ENCODE results near the gene NT5C1B.
"Not testable (repeated sequence)": the region's sequence is repeated elsewhere in the genome, so short reads cannot be mapped to it uniquely, and the experiment has no call there.

Gene NT5C1B

DNA sequence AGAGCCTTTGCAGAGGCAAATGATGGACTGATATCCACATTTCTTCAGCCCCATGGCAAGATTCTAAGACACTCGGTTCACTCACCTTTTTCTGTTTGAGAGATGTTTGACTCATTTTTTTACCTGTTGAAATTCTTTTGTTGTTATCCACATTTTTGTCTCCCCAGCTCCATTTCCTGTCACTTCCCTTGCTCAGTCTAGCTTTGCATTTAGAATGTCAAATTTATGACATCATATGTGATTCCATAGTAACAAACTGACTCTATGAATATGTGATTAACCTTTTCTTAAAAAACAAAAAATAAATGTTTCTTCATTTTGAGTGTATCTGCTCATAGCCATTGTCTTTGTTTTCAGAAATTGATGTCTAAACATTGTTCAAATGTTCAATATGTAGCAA is at the start of gene NT5C1B:
Gene NT5C1B (minus strand): TSS at position 216 of the 400 bp plus-strand sequence. CDS start 101 bp downstream, at position 115.
- in situ Hi-C loops (cut with MboI; ENCODE audit: low sequenced_read_pairs) = no loop called here

DNA sequence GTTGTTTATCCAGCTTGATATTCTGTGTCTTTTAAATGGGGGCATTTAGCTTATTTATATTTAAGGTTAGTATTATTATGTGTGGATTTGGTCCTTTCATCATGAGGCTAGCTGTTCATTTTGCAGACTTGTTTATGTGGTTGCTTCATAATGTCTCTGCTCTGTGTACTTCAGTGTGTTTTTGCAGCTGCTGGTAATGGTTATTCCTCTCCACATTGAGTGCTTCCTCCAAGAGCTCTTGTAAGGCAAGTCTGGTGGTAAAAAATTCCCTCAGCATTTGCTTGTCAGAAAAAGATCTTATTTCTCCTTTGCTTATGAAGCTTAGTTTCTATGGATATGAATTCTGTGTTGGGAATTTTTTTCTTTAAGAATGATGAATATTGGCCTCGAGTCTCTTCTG is 47.8 kb upstream of the NT5C1B start:
- in situ Hi-C loops (cut with MboI; ENCODE audit: low sequenced_read_pairs) = no loop called here

GRCh38 chr2:18632699-18633098 is 43.3 kb upstream of the NT5C1B start:
- in situ Hi-C loops (cut with MboI; ENCODE audit: low sequenced_read_pairs) = not testable (repeated sequence)

DNA sequence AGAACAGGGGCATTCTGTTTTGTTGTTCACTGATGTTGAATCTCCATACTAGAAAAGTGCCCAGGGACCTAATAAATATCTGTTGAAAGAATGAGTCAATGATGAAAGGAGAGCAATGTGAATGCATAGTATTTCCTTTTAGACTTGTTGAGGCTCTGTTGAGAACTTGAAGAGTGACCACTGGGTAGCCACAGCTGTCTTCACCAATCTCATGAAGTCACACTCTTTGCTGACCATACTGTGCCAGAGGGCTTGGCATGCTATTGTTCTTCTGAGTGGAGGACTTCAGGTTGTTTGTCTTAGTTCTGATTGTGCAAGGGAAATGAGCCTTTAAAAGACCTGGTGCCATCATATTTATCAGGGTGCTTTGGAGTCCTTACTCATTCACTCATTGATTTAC is 41.6 kb upstream of the NT5C1B start:
- in situ Hi-C loops (cut with MboI; ENCODE audit: low sequenced_read_pairs) = no loop called here

DNA sequence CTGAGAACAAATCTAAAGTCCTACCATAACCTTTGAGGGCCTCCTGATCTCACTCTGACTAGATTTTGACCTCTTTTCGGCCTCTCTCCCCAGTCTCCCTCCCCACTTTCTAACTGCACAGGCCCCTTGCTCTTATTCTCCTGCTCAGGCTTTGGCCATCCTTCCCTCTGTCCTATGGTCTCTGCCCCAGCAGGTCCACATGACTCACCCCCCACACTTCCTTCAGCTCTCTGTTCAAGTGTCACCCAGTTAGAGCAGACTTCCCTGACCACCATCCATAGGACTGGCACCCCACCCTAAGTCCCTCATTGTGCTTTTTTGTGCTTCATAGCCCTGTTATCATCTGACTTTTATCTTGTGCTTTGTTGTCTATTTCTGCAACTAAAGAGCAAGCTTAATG is 41.2 kb upstream of the NT5C1B start:
- in situ Hi-C loops (cut with MboI; ENCODE audit: low sequenced_read_pairs) = no loop called here

DNA sequence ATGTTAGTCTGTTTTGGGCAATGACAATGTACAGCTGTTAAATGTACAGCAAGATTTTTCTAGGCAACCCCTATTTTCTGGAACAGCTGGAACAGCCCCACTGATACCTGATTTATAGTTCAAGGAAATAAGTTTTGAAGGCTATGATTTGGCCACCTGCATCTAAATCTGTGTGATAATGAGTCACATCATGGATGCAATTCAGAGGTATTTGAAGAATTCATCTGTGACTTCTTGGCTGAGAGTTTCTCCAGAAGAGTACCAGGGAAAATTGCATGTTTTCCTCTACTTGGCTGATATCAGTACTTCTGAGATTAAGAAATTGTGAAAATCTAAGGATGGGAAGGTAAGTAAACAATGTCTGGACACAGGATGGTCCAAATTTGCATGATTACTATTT is 40.7 kb upstream of the NT5C1B start:
- in situ Hi-C loops (cut with MboI; ENCODE audit: low sequenced_read_pairs) = no loop called here

- in situ Hi-C loops (cut with MboI; ENCODE audit: low sequenced_read_pairs) = no loop called here
Observed at GRCh38 chr2:18626958-18627650, 37.7 kb upstream of the NT5C1B start.

- in situ Hi-C loops (cut with MboI; ENCODE audit: low sequenced_read_pairs) = no loop called here
Observed at GRCh38 chr2:18626256-18626668, 36.9 kb upstream of the NT5C1B start.

- in situ Hi-C loops (cut with MboI; ENCODE audit: low sequenced_read_pairs) = no loop called here
Observed at GRCh38 chr2:18625563-18625962, 36.2 kb upstream of the NT5C1B start.

DNA sequence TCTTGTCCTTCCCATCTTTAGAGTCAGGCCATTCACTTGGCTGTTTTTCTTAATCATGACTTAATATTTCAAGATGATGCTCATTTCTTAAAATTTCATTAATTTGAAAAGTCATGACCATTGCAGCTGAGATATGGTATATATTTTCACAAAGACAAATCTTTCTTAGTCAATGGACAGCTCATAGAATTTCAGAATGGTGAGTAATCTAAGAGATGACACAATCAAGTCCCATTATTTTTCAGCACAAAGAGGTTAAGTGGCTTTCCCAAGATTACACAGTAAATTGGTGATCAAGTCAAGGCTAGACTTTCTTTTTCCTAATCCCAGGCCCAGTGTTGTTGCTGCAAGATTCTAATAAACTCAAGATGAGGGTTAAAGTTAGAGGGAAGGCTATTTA is 34.4 kb upstream of the NT5C1B start:
- in situ Hi-C loops (cut with MboI; ENCODE audit: low sequenced_read_pairs) = no loop called here

- in situ Hi-C loops (cut with MboI; ENCODE audit: low sequenced_read_pairs) = no loop called here
Observed at GRCh38 chr2:18620867-18621632, 31.7 kb upstream of the NT5C1B start.

GRCh38 chr2:18619091-18619490 is 29.7 kb upstream of the NT5C1B start:
- in situ Hi-C loops (cut with MboI; ENCODE audit: low sequenced_read_pairs) = no loop called here

DNA sequence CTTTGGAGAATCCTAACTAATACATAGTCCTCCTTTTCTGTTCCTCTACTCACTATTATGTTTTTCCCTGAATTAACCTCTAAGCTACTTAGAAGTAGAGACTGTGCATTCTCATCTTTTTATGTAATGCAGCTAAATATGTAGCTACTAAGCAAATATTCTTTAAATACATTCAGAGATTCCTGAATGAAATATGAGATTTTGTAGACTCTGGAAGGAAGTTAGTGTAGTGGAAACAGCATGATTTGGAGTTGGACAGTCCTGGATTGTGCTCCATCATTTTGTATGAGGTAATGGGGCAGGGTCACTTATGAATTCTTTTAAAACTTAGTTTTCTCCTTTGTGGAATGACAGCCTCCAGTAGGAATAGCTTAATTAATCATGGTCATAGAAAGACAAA is 24.7 kb upstream of the NT5C1B start:
- in situ Hi-C loops (cut with MboI; ENCODE audit: low sequenced_read_pairs) = no loop called here

DNA sequence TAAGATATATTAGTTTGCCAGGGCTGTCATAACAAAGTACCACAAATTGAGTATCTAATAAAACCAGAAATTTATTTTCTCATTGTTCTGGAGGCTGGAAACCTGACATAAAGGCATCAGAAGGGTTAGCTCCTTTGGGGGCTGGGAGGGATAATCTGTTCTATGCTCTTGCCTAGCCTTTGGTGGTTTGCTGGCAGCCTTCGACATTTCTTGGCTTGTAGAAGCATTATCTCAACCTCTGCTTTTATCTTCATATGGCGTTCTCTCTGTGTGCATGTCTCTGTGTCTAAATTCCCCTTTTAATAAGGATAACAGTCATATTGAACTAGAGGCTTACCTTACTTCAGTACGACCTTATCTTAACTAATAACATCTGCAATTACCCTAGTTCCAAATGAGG is 22.8 kb upstream of the NT5C1B start:
- in situ Hi-C loops (cut with MboI; ENCODE audit: low sequenced_read_pairs) = no loop called here

DNA sequence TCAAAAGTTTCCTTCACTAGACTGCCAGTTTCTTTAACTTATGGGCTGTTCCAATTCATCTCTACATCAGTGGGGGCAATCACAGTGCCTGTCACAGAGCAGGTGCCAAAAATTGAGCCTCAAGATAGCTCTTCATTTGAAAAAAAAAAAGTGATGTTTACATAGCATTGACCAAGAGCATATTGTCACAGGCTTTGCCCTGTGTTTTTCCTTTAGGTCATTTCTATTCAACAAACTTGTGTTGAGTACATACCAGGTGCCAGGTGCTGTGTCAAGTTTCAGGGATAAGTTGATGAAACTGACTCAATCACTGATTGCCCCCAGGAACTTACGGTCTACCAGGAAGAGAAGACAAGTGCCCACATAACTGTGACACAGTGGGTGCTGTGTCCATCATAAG is 22.2 kb upstream of the NT5C1B start:
- in situ Hi-C loops (cut with MboI; ENCODE audit: low sequenced_read_pairs) = no loop called here

DNA sequence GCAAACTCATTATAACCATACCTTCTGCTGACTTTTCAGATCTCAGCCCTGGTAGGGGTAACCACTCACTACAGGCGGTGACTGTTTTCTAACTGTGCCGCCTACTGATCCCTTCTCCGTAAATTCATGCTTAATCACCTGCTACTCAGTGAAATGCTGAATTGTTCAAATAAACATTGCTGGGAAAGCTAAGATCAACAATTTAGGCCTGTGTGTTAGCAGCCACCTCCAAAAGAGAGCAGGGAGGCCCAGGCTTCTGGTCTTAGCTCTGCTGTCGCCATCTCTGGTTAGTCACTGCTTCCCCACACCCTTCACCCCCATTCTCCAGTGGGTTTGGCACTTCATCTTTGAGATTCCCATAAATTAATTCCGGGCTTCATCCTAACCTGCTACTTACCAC is 21.8 kb upstream of the NT5C1B start:
- in situ Hi-C loops (cut with MboI; ENCODE audit: low sequenced_read_pairs) = no loop called here

DNA sequence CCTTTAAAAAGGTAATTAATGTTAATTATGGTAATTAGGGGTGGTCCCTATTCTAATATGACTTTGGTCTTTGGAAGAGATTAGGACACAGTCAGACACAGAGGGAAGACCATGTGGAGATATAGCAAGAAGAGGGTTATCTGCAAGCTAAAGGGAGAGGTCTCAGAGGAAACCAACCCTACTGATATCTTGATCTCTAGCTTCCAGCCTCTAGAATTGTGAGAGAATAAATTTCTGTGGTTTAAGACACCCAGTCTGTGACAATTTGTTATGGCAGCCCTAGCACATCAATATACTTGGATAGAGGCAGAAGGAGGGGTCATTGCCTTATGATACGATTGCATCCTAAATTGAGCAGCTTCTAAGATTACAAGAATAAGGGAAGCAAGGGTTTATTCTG is 21.3 kb upstream of the NT5C1B start:
- in situ Hi-C loops (cut with MboI; ENCODE audit: low sequenced_read_pairs) = no loop called here

DNA sequence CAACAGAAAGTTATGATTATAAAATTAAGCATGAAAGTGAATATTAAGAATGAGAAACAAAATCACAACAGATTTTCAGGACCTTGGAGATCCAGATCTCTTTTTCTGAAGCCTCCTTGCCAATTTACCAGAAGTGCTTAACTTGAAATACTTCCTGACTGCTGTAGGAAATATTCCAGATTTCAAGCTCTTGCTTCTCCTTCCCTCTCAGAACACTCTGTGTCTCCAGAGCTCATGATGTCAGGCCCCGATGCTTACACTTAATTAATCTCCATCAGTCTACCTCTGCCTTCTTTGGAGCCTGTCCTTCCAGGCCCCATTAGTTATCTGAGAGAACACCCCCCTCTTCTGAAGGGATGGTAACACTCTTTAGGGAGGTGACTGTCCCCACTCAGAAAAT is 20.7 kb upstream of the NT5C1B start:
- in situ Hi-C loops (cut with MboI; ENCODE audit: low sequenced_read_pairs) = no loop called here

GRCh38 chr2:18605115-18605514 is 15.7 kb upstream of the NT5C1B start:
- in situ Hi-C loops (cut with MboI; ENCODE audit: low sequenced_read_pairs) = no loop called here

- in situ Hi-C loops (cut with MboI; ENCODE audit: low sequenced_read_pairs) = no loop called here
Observed at GRCh38 chr2:18604531-18604885, 15.1 kb upstream of the NT5C1B start.

GRCh38 chr2:18603854-18604530 is 14.6 kb upstream of the NT5C1B start:
- in situ Hi-C loops (cut with MboI; ENCODE audit: low sequenced_read_pairs) = no loop called here

- in situ Hi-C loops (cut with MboI; ENCODE audit: low sequenced_read_pairs) = no loop called here
Observed at GRCh38 chr2:18602298-18602697, 12.9 kb upstream of the NT5C1B start.
